Measurements from ENCODE around the gene MTCL3.

DNA sequence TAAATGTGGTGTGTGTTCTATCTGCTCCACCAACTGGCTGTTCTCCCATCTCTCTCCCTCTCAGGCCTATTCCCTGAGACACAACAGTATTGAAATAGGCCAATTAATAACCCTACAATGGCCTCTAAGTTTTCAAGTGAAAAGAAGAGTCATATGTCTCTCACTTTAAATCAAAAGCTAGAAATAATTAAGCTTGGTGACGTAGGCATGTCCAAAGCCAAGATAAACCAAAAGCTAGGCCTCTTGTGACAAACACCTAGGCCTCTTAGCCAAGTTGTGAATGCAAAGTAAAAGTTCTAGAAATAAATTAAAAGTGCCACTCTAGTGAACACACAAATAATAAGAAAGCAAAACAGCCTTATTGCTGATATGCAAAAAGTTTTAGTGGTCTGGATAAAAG, 29.9 kb downstream of the MTCL3 start:
- TF ChIP-seq, protein P1, sequence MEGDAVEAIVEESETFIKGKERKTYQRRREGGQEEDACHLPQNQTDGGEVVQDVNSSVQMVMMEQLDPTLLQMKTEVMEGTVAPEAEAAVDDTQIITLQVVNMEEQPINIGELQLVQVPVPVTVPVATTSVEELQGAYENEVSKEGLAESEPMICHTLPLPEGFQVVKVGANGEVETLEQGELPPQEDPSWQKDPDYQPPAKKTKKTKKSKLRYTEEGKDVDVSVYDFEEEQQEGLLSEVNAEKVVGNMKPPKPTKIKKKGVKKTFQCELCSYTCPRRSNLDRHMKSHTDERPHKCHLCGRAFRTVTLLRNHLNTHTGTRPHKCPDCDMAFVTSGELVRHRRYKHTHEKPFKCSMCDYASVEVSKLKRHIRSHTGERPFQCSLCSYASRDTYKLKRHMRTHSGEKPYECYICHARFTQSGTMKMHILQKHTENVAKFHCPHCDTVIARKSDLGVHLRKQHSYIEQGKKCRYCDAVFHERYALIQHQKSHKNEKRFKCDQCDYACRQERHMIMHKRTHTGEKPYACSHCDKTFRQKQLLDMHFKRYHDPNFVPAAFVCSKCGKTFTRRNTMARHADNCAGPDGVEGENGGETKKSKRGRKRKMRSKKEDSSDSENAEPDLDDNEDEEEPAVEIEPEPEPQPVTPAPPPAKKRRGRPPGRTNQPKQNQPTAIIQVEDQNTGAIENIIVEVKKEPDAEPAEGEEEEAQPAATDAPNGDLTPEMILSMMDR (IDR thresholded peaks at IDR 0.05), result no peak
- TF ChIP-seq POLR2A (IDR thresholded peaks at IDR 0.05), result no peak

Measured in heart left ventricle (tissue), 13 donors.